Measurements from ENCODE around the gene SDR42E2.

Gene SDR42E2

GRCh38 chr16:22232277-22233036 lies 70.2 kb downstream of the SDR42E2 start (continued):
- TF ChIP-seq KLF9 (tag by site-specific recombination; IDR thresholded peaks at IDR 0.05; ENCODE audit: low read depth), result peak; percentile 70
- TF ChIP-seq ZNF76 (tag by site-specific recombination; IDR thresholded peaks at IDR 0.05; ENCODE audit: borderline replicate concordance, low read depth), result peak; percentile 55; the same call in 1 of the 2 replicates
- peak; percentile 41; the same call in 1 of the 2 replicates for TF ChIP-seq ZNF146 (tag by site-specific recombination; IDR thresholded peaks at IDR 0.05)
- TF ChIP-seq SP7 (tag by site-specific recombination; IDR thresholded peaks at IDR 0.05), result peak; percentile 95
- TF ChIP-seq GLI4 (tag by site-specific recombination; IDR thresholded peaks at IDR 0.05), result no peak
- no peak for TF ChIP-seq ZNF174 (tag by site-specific recombination; IDR thresholded peaks at IDR 0.05)
- TF ChIP-seq ZNF133 (tag by site-specific recombination; IDR thresholded peaks at IDR 0.05), result no peak
- peak; percentile 87 for TF ChIP-seq ZNF645 (tag by site-specific recombination; IDR thresholded peaks at IDR 0.05)
- TF ChIP-seq ZNF155 (tag by site-specific recombination; IDR thresholded peaks at IDR 0.05), result no peak
- no peak for TF ChIP-seq ZNF169 (tag by site-specific recombination; IDR thresholded peaks at IDR 0.05)
- TF ChIP-seq ZNF132 (tag by site-specific recombination; IDR thresholded peaks at IDR 0.05; ENCODE audit: borderline replicate concordance), result no peak
- TF ChIP-seq ZXDB (tag by site-specific recombination; IDR thresholded peaks at IDR 0.05), result peak; percentile 93
- peak; percentile 73; the same call in 1 of the 2 replicates for TF ChIP-seq IKZF3 (tag by site-specific recombination; IDR thresholded peaks at IDR 0.05)
- TF ChIP-seq ZNF704 (tag by site-specific recombination; IDR thresholded peaks at IDR 0.05), result no peak
- TF ChIP-seq ZBTB1 (tag by site-specific recombination; IDR thresholded peaks at IDR 0.05), result peak; percentile 84
- TF ChIP-seq AEBP2 (tag by site-specific recombination; IDR thresholded peaks at IDR 0.05; ENCODE audit: borderline replicate concordance), result no peak
- no peak for TF ChIP-seq ZNF239 (tag by site-specific recombination; IDR thresholded peaks at IDR 0.05)
- TF ChIP-seq ZNF624 (tag by site-specific recombination; IDR thresholded peaks at IDR 0.05), result no peak
- peak; percentile 73; the same call in 1 of the 2 replicates for TF ChIP-seq SCRT1 (tag by site-specific recombination; IDR thresholded peaks at IDR 0.05; ENCODE audit: borderline replicate concordance)
- no peak for TF ChIP-seq GLIS2 (tag by site-specific recombination; IDR thresholded peaks at IDR 0.05)
- 0 out of 2 replicates have a peak, but pooled peaks have one; percentile 16 for TF ChIP-seq ZNF391 (tag by site-specific recombination; IDR thresholded peaks at IDR 0.05; ENCODE audit: borderline replicate concordance, low read depth)
- TF ChIP-seq PRDM6 (tag by site-specific recombination; IDR thresholded peaks at IDR 0.05), result peak; percentile 99; the same call in 1 of the 2 replicates
- no peak for TF ChIP-seq EGR2 (tag by site-specific recombination; IDR thresholded peaks at IDR 0.05; ENCODE audit: low read depth)
- TF ChIP-seq ZNF311 (tag by site-specific recombination; IDR thresholded peaks at IDR 0.05; ENCODE audit: borderline replicate concordance), result no peak
- TF ChIP-seq OVOL3 (tag by site-specific recombination; IDR thresholded peaks at IDR 0.05), result peak; percentile 89; the same call in 1 of the 2 replicates
- no peak for TF ChIP-seq CTCF (tag by site-specific recombination; IDR thresholded peaks at IDR 0.05)
- TF ChIP-seq ZNF776 (tag by site-specific recombination; IDR thresholded peaks at IDR 0.05; ENCODE audit: borderline replicate concordance), result no peak
- no peak for TF ChIP-seq ZFP37 (tag by site-specific recombination; IDR thresholded peaks at IDR 0.05)
- TF ChIP-seq MYNN (tag by site-specific recombination; IDR thresholded peaks at IDR 0.05; ENCODE audit: borderline replicate concordance), result no peak
- TF ChIP-seq ZNF623 (tag by site-specific recombination; IDR thresholded peaks at IDR 0.05), result no peak
- peak; percentile 66; the same call in 1 of the 2 replicates for TF ChIP-seq ZBTB21 (tag by site-specific recombination; IDR thresholded peaks at IDR 0.05)
- no peak; the same call in 1 of the 2 replicates for TF ChIP-seq ZNF596 (tag by site-specific recombination; IDR thresholded peaks at IDR 0.05)
- TF ChIP-seq ZBTB17 (tag by site-specific recombination; IDR thresholded peaks at IDR 0.05), result peak; percentile 97
- TF ChIP-seq SALL2 (tag by site-specific recombination; IDR thresholded peaks at IDR 0.05; ENCODE audit: borderline replicate concordance), result no peak

Measured in HEK293 (cell line).